Ovary (tissue), 3 donors: ENCODE data around the gene COG5.

Experiments
- CTCF ChIP-seq, 3 donors: fragments of 450-650 bp in 2 of 3; fragments of 200-600 bp in 1 of 3; IDR thresholded peaks; one replicate each; pipeline versions ENCODE4 v1.5.1 to v1.8.0; 2016 to 2022; ENCODE audit warnings: antibody characterized with exemption in 3 of 3, mild to moderate bottlenecking in 1 of 3
- EP300 ChIP-seq: sonication (generic); formaldehyde crosslinking; IDR thresholded peaks from one replicate; pipeline ENCODE4 v1.6.1; 2017; ENCODE audit warnings: antibody characterized with exemption
- POLR2A ChIP-seq: fragments of 450-650 bp; IDR thresholded peaks from one replicate; pipeline ENCODE4 v1.6.1; 2017; ENCODE audit warnings: antibody characterized with exemption, mild to moderate bottlenecking, moderate library complexity
- donor health status: DM: no; HTN: no; CAD: no.

- TF ChIP-seq CTCF (IDR thresholded peaks at IDR 0.05) = no peak
- no peak for TF ChIP-seq POLR2A
- TF ChIP-seq EP300 = no peak
These were observed 133.7 kb downstream of the COG5 start for GRCh38 chr7:107430057-107430456.
